NCI-H524 (cell line): ENCODE results near the gene HDAC7.
"Not testable (repeated sequence)": the region's sequence is repeated elsewhere in the genome, so short reads cannot be mapped to it uniquely, and the experiment has no call there.

ENCODE experiments used
- DNase-seq, 2 experiments: peaks; one replicate each; lab custom pipeline; 2025; lab: John Stamatoyannopoulos, UW

HDAC7 gene

GRCh38 chr12:47829584-47829983 lies 9.9 kb upstream of the HDAC7 start:
- no peak for DNase-seq

- no peak for DNase-seq
Measured at GRCh38 chr12:47828976-47829482, 9.3 kb upstream of the HDAC7 start.

GRCh38 chr12:47828008-47828975 lies 8.6 kb upstream of the HDAC7 start:
- no peak for DNase-seq

GRCh38 chr12:47825173-47825639 lies 5.5 kb upstream of the HDAC7 start:
- DNase-seq: no peak

- DNase-seq: no peak
Measured at GRCh38 chr12:47824635-47825034, 4.9 kb upstream of the HDAC7 start.

GRCh38 chr12:47824198-47824597 lies 4.5 kb upstream of the HDAC7 start:
- no peak for DNase-seq

GRCh38 chr12:47823422-47824086 lies 3.9 kb upstream of the HDAC7 start:
- no peak for DNase-seq

GRCh38 chr12:47822863-47823262 lies 3.2 kb upstream of the HDAC7 start:
- no peak for DNase-seq

- DNase-seq: no peak
Measured at GRCh38 chr12:47822401-47822800, 2.7 kb upstream of the HDAC7 start.

- DNase-seq: no peak
Measured at GRCh38 chr12:47821346-47821706, 1.6 kb upstream of the HDAC7 start.

- no peak for DNase-seq
Measured at GRCh38 chr12:47820631-47821345, 1.1 kb upstream of the HDAC7 start.

- DNase-seq: no peak
Measured at GRCh38 chr12:47819138-47819895, 386 bp downstream of the HDAC7 start.

- DNase-seq: no peak
Measured at GRCh38 chr12:47818467-47819137, 1.1 kb downstream of the HDAC7 start.

GRCh38 chr12:47818007-47818376 lies 1.7 kb downstream of the HDAC7 start:
- DNase-seq: no peak

GRCh38 chr12:47817272-47818006 lies 2.3 kb downstream of the HDAC7 start:
- no peak for DNase-seq

- no peak for DNase-seq
Measured at GRCh38 chr12:47816403-47817271, 3.1 kb downstream of the HDAC7 start.

GRCh38 chr12:47815447-47815846 lies 4.3 kb downstream of the HDAC7 start:
- not testable (repeated sequence) for DNase-seq

GRCh38 chr12:47814539-47815170 lies 5.0 kb downstream of the HDAC7 start:
- DNase-seq: no peak
